ENCODE measurements around the gene POP4. TPM values are rescaled to one million over a fixed set of nuclear protein-coding genes. Genes with fewer than 3 reads are reported as not detected.

Gene POP4
- total and polyA plus RNA-seq, 2 of the 8 experiments (the other 6 are each of a cell fraction or from before 2014, with no cell fraction given): 29.1 to 41.5 TPM

DNA sequence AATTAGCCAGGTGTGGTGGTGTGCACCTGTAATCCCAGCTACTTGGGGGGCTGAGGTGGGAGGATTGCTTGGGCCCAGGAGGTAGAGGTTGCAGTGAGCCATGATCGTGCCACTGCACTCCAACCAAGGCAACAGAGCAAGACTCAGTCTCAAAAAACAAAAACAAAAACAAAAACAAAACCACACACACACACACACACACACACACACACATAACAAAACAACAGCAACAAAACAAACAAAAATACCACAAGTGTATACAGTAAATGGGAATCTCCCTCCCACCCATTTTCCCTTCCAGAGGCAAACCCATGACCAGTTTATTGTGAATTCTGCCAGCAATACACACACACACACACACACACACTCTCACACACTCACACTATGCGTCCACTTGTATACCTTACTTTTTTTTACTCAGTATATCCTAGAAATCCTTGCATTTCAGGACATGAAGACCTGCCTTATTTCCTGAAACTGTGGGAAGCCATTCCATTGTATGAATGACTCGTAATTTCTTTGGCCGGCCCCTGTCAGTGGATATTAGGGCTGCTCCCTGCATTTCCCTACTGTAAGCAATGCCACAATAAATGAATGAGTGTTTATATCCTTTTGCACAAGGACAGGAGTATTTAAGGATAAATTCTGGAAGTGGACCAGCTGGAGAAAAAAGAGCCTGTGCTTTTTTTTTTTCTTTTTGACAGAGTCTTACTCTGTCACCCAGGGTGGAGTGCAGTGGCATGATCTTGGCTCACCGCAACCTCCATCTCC is 52.3 kb downstream of the POP4 start:
- Histone ChIP-seq H2AK5ac (ENCODE audit: low read depth, low read length) (no peak overlapping the region), H2BK5ac (ENCODE audit: low read depth, low read length) (no peak overlapping the region), H3K27me3 (replicated peaks in 1 of 4; ENCODE audit: control insufficient read depth in 3 of 4, extremely low read depth in 1 of 4, insufficient read depth in 3 of 4, low read length in 3 of 4) (no peaks in the 10 kb centered on the region), H2BK15ac (ENCODE audit: low read length) (no peak overlapping the region), H3K23me2 (ENCODE audit: low read depth, low read length) (no peaks in the 10 kb centered on the region), H3K18ac (ENCODE audit: extremely low read depth, low read length) (no peak overlapping the region), H3K56ac (replicated peaks; ENCODE audit: insufficient read length, low read depth, low read length) (no peak overlapping the region), H3K79me1 (ENCODE audit: low read depth, low read length) (no peaks in the 10 kb centered on the region), H3K4me3 (ENCODE audit: extremely low read depth in 1 of 4, insufficient read depth in 2 of 4, low read depth in 3 of 4, low read length in 4 of 4) (no peak overlapping the region), H3K79me2 (ENCODE audit: control insufficient read depth in 1 of 2, insufficient read depth in 2 of 2, low read length in 2 of 2) (no peaks in the 10 kb centered on the region), H4K8ac (ENCODE audit: extremely low read depth, insufficient read depth, low read length) (no peak overlapping the region), H4K20me1 (replicated peaks in 1 of 2; ENCODE audit: control insufficient read depth in 1 of 2, insufficient read depth in 2 of 2, low read length in 2 of 2) (no peaks in the 10 kb centered on the region), H4K5ac (ENCODE audit: insufficient read length, low read depth, low read length) (no peak overlapping the region), H2BK12ac (ENCODE audit: low read depth, low read length) (no peak overlapping the region), H3K4me2 (ENCODE audit: insufficient read depth in 1 of 2, low read depth in 2 of 2, low read length in 2 of 2) (no peak overlapping the region), H3K9ac (replicated peaks in 1 of 4; ENCODE audit: extremely low read depth in 1 of 4, low read depth in 3 of 4, low read length in 3 of 4) (no peak overlapping the region), H3K9me3 (ENCODE audit: insufficient read depth in 2 of 2, low read depth in 1 of 2, low read length in 1 of 2) (0 out of 4 replicates have a peak, but pooled peaks cover 0 to 2% of the 10 kb centered on the region in 2 experiments), H3K27ac (ENCODE audit: low read depth, low read length) (no peak overlapping the region), H2AFZ (ENCODE audit: low read length) (no peak overlapping the region), H2BK120ac (replicated peaks; ENCODE audit: low read depth, low read length) (no peak overlapping the region), H3K36me3 (ENCODE audit: control insufficient read depth in 2 of 4, insufficient read depth in 4 of 4, low read length in 3 of 4) (no peaks in the 10 kb centered on the region), H2BK20ac (ENCODE audit: low read length) (no peak overlapping the region), H3K4me1 (replicated peaks in 1 of 4; ENCODE audit: control insufficient read depth in 3 of 4, insufficient read depth in 4 of 4, low read length in 3 of 4) (no peaks in the 10 kb centered on the region), H3K4ac (replicated peaks; ENCODE audit: insufficient read length, low read depth, low read length) (no peak overlapping the region), H3K23ac (ENCODE audit: insufficient read length) (no peak overlapping the region), H3K14ac (ENCODE audit: insufficient read length) (no peak overlapping the region), H4K91ac (replicated peaks; ENCODE audit: insufficient read length, low read length) (no peak overlapping the region)
- CTCF ChIA-PET (ENCODE audit: partially characterized antibody): interaction anchor here (0.6 to 1.6 kb wide), 5 partner anchors 9 to 599 kb away, joined by 3 to 4 read pairs (median 3); no protein-coding TSS in a partner anchor
- POLR2A ChIA-PET (ENCODE audit: partially characterized antibody): interaction anchor here (1.4 kb wide), 1 partner anchor 11 kb away, joined by 3 read pairs; no protein-coding TSS in a partner anchor
- no peak for FAIRE-seq
- WGBS, 2 experiments (ENCODE audit: extremely low coverage in 1 of 2, insufficient coverage in 1 of 2, insufficient read length in 1 of 2, insufficient replicate concordance in 2 of 2, low coverage in 1 of 2, low lambda C conversion rate in 2 of 2, missing lambda C conversion rate in 1 of 2): 82% methylated on average over 5 of the region's 5 CpGs; no CpG with 5 or more reads in 1 of the 2 experiments
- no peak for DNase-seq (ENCODE audit: low read depth in 1 of 2, low spot score in 2 of 2)
- TF ChIP-seq TBP (IDR thresholded peaks at IDR 0.05; ENCODE audit: low read depth, low read length) (no peak), SP1 (IDR thresholded peaks at IDR 0.05; ENCODE audit: low read depth, low read length) (no peak), RNF2 (IDR thresholded peaks at IDR 0.05; ENCODE audit: borderline replicate concordance, low read depth, low read length, missing control alignments, poor library complexity, severe bottlenecking) (no peak), EZH2 (IDR thresholded peaks at IDR 0.05; ENCODE audit: low read depth, low read length, severe bottlenecking) (no peak), CHD1 (IDR thresholded peaks at IDR 0.05; ENCODE audit: low read depth, low read length) (no peak), KDM4A (IDR thresholded peaks at IDR 0.05; ENCODE audit: low read depth, low read length, severe bottlenecking) (no peak), TAF1 (IDR thresholded peaks at IDR 0.05; ENCODE audit: low read depth, low read length) (no peak)
- TF ChIP-seq, protein P1, sequence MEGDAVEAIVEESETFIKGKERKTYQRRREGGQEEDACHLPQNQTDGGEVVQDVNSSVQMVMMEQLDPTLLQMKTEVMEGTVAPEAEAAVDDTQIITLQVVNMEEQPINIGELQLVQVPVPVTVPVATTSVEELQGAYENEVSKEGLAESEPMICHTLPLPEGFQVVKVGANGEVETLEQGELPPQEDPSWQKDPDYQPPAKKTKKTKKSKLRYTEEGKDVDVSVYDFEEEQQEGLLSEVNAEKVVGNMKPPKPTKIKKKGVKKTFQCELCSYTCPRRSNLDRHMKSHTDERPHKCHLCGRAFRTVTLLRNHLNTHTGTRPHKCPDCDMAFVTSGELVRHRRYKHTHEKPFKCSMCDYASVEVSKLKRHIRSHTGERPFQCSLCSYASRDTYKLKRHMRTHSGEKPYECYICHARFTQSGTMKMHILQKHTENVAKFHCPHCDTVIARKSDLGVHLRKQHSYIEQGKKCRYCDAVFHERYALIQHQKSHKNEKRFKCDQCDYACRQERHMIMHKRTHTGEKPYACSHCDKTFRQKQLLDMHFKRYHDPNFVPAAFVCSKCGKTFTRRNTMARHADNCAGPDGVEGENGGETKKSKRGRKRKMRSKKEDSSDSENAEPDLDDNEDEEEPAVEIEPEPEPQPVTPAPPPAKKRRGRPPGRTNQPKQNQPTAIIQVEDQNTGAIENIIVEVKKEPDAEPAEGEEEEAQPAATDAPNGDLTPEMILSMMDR (IDR thresholded peaks at IDR 0.05; ENCODE audit: control extremely low read depth in 1 of 3, insufficient read depth in 1 of 3, low read depth in 1 of 3, low read length in 3 of 3): no peak
